Measurements from ENCODE around the gene LPXN. TPM values are rescaled to one million over a fixed set of nuclear protein-coding genes. Genes with fewer than 3 reads are reported as not detected.

The LPXN gene
- total and polyA plus RNA-seq, 2 donors (not counting 3 experiments of a cell fraction or from before 2014, with no cell fraction given), result 6.2 TPM

- no peaks in the 10 kb centered on the region for H3K36me3 ChIP-seq (ENCODE audit: control insufficient read depth in 2 of 2, extremely low read depth in 1 of 2, insufficient read depth in 2 of 2, low read length in 2 of 2)
- no peak overlapping the region for H3K4me3 ChIP-seq (replicated peaks in 1 of 3; ENCODE audit: insufficient read depth in 1 of 3, low read depth in 1 of 3, low read length in 3 of 3)
- H3K9ac ChIP-seq (replicated peaks; ENCODE audit: extremely low read depth, insufficient read depth, low read length), result no peak overlapping the region
- dilution Hi-C loops (cut with MboI; ENCODE audit: extremely low pct_ligation_motif_present, low sequenced_read_pairs), result no loop called here
- H3K9me3 ChIP-seq (replicated peaks; ENCODE audit: control insufficient read depth, insufficient read depth, low read length), result no peaks in the 10 kb centered on the region
- FAIRE-seq (no peak), DNase-seq (ENCODE audit: low read depth, low spot score) (no peak)
- H3K4me1 ChIP-seq (ENCODE audit: control insufficient read depth, extremely low read depth, insufficient read depth, low read length), result no peaks in the 10 kb centered on the region
- POLR2A ChIA-PET, result no interaction called here
- TF ChIP-seq POLR2AphosphoS5 (IDR thresholded peaks at IDR 0.05; ENCODE audit: insufficient read depth, low read depth, low read length) (no peak), FOS (IDR thresholded peaks at IDR 0.05; ENCODE audit: borderline replicate concordance, insufficient read depth, low read length) (no peak), MAX (IDR thresholded peaks at IDR 0.05; ENCODE audit: insufficient read depth, insufficient read length) (no peak), POLR2A (IDR thresholded peaks at IDR 0.05; ENCODE audit: low read depth, low read length) (no peak), MYC (IDR thresholded peaks at IDR 0.05; ENCODE audit: low read depth, low read length) (no peak), EZH2 (IDR thresholded peaks at IDR 0.05; ENCODE audit: borderline replicate concordance, low read depth, low read length, severe bottlenecking) (no peak), GATA2 (IDR thresholded peaks at IDR 0.05; ENCODE audit: insufficient read depth, insufficient read length, low read depth, low read length) (no peak), JUN (IDR thresholded peaks at IDR 0.05; ENCODE audit: borderline replicate concordance, insufficient read depth, insufficient read length, low read depth) (no peak)
- TF ChIP-seq, protein P1, sequence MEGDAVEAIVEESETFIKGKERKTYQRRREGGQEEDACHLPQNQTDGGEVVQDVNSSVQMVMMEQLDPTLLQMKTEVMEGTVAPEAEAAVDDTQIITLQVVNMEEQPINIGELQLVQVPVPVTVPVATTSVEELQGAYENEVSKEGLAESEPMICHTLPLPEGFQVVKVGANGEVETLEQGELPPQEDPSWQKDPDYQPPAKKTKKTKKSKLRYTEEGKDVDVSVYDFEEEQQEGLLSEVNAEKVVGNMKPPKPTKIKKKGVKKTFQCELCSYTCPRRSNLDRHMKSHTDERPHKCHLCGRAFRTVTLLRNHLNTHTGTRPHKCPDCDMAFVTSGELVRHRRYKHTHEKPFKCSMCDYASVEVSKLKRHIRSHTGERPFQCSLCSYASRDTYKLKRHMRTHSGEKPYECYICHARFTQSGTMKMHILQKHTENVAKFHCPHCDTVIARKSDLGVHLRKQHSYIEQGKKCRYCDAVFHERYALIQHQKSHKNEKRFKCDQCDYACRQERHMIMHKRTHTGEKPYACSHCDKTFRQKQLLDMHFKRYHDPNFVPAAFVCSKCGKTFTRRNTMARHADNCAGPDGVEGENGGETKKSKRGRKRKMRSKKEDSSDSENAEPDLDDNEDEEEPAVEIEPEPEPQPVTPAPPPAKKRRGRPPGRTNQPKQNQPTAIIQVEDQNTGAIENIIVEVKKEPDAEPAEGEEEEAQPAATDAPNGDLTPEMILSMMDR (IDR thresholded peaks at IDR 0.05; ENCODE audit: extremely low read depth in 1 of 2, insufficient read depth in 1 of 2, low read depth in 1 of 2, low read length in 2 of 2), result no peak
- no peak overlapping the region for H3K4me2 ChIP-seq (ENCODE audit: insufficient read depth, low read length)
- intact Hi-C loops (cut with micrococcal nuclease), result no loop called here
- CTCF ChIA-PET, result interaction anchor here (1.9 kb wide), 1 partner anchor 10 kb away, joined by 5 read pairs; no protein-coding TSS in a partner anchor
- BruUV-seq (replicated peaks), result no TSS peak
- H2AFZ ChIP-seq (ENCODE audit: low read depth, low read length), result no peak overlapping the region
- H3K9me1 ChIP-seq (replicated peaks; ENCODE audit: control insufficient read depth, extremely low read depth, insufficient read depth, low read length), result no peaks in the 10 kb centered on the region
- H3K27me3 ChIP-seq (ENCODE audit: control insufficient read depth in 2 of 2, insufficient read depth in 2 of 2, low read length in 2 of 2), result peaks cover 0 to 1% of the 10 kb centered on the region in 2 experiments
- H3K27ac ChIP-seq (ENCODE audit: insufficient read depth, low read depth, low read length), result no peak overlapping the region
- no peaks in the 10 kb centered on the region for H4K20me1 ChIP-seq (replicated peaks; ENCODE audit: control insufficient read depth, extremely low read depth, insufficient read depth, low read length)
- H3K79me2 ChIP-seq (ENCODE audit: control insufficient read depth, insufficient read depth, low read length), result no peaks in the 10 kb centered on the region
Observed at GRCh38 chr11:58494101-58494500, 81.6 kb downstream of the LPXN start.

Data from endothelial cell of umbilical vein (primary cell).